Urinary bladder (tissue), 4 donors: Measurements from ENCODE around the gene SMAD2. TPM values are rescaled to one million over a fixed set of nuclear protein-coding genes. Genes with fewer than 3 reads are reported as not detected.

ENCODE experiments used
- DNase-seq: peaks from one replicate; pipeline ENCODE4 v3.0.0-alpha.2; 2015; ENCODE audit errors: extremely low spot score
- H3K27ac ChIP-seq: one replicate; pipeline ENCODE4 v1.5.1; 2013; ENCODE audit warnings: low read depth, mild to moderate bottlenecking, moderate library complexity
- H3K36me3 ChIP-seq: one replicate; pipeline ENCODE4 v1.6.1; 2013; ENCODE audit warnings: mild to moderate bottlenecking, moderate library complexity; ENCODE audit not compliant: insufficient read depth
- H3K4me1 ChIP-seq: one replicate; pipeline ENCODE4 v1.6.1; 2013; ENCODE audit warnings: mild to moderate bottlenecking, moderate library complexity; ENCODE audit not compliant: insufficient read depth
- H3K4me3 ChIP-seq: one replicate; pipeline ENCODE4 v1.5.1; 2013; ENCODE audit warnings: low read depth, low read length
- WGBS: extraction: QIAGEN DNeasy Blood & Tissue Kit; methylation state at CpG from one replicate; pipeline ENCODE4 v1.1.7; 2013; 5-methylcytosine and 5-hydroxymethylcytosine counted together
- polyA plus RNA-seq: library from polyadenylated mRNA; stranded (reverse); fragments of 200-250 nt; gene quantifications from one replicate; pipeline ENCODE4 v1.2.3, GENCODE V29; 2013
- total RNA-seq: library from RNA; depleted of rRNA; stranded (reverse); fragments of >200 nt; gene quantifications from one replicate; pipeline ENCODE4 v1.2.3, GENCODE V29; 2014
- donor health status: healthy with polysubstance abuse.
- donor health status: healthy.

The SMAD2 gene
- total and polyA plus RNA-seq, 2 donors: 60.1 to 96.9 TPM

GRCh38 chr18:47799376-47799775, 131.1 kb downstream of the SMAD2 start:
- Histone ChIP-seq H3K27ac (no peak overlapping the region), H3K36me3 (no peaks in the 10 kb centered on the region), H3K4me1 (no peaks in the 10 kb centered on the region), H3K4me3 (no peak overlapping the region)
- no peak for DNase-seq
- 59% methylated on average over 13 of the region's 13 CpGs for WGBS

- H3K36me3 ChIP-seq: no peaks in the 10 kb centered on the region
- no peak for DNase-seq
- H3K4me1 ChIP-seq: no peaks in the 10 kb centered on the region
- 87% methylated on average over 11 of the region's 11 CpGs for WGBS
- no peak overlapping the region for H3K27ac ChIP-seq
- no peak overlapping the region for H3K4me3 ChIP-seq
These were observed 132.1 kb downstream of the SMAD2 start for GRCh38 chr18:47798366-47798765.

DNA sequence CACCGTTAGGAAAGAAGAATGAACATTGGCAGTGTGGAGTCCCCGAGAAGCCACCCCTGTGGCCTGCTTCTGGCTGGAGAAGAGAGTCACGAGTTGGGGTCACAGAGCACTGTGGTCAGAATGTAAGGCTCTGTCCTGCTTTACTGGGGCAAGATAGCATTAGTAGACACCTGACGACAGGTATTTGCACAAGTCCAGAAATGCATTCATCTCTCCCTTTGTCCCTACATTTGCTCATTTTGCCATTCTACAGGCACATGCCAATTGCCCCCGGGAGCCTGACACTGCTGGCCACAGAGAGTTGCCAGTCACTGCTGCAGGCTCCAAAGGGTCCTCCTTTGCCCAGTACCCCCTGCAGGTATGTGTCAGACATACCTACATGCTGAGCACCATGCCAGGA, 133.3 kb downstream of the SMAD2 start:
- no peak overlapping the region for H3K27ac ChIP-seq
- 91% methylated on average over 5 of the region's 5 CpGs for WGBS
- no peak for DNase-seq
- no peaks in the 10 kb centered on the region for H3K36me3 ChIP-seq
- no peak overlapping the region for H3K4me3 ChIP-seq
- H3K4me1 ChIP-seq: no peaks in the 10 kb centered on the region

DNA sequence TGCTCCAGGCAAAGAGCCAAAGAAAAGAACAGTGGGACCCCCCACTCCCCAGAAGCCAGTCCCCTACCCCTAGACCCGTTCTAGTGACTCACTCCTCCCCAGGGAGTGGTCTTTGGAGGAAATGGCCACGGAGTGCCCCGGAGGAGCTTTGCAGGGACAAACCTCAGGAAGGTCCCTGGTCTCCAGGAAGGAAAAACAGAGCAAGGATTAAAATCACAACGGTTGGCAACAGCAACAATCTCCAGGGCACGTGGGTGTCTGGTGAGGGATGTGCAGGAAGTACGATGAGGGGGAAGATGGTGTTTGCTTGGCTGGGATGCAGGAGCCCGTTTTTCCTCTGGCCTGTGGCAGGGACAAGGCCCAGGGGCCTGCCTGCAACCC, 135.0 kb downstream of the SMAD2 start:
- Histone ChIP-seq H3K36me3 (no peaks in the 10 kb centered on the region), H3K27ac (no peak overlapping the region), H3K4me1 (no peaks in the 10 kb centered on the region), H3K4me3 (no peak overlapping the region)
- WGBS: 20% methylated on average over 7 of the region's 7 CpGs
- no peak for DNase-seq

DNA sequence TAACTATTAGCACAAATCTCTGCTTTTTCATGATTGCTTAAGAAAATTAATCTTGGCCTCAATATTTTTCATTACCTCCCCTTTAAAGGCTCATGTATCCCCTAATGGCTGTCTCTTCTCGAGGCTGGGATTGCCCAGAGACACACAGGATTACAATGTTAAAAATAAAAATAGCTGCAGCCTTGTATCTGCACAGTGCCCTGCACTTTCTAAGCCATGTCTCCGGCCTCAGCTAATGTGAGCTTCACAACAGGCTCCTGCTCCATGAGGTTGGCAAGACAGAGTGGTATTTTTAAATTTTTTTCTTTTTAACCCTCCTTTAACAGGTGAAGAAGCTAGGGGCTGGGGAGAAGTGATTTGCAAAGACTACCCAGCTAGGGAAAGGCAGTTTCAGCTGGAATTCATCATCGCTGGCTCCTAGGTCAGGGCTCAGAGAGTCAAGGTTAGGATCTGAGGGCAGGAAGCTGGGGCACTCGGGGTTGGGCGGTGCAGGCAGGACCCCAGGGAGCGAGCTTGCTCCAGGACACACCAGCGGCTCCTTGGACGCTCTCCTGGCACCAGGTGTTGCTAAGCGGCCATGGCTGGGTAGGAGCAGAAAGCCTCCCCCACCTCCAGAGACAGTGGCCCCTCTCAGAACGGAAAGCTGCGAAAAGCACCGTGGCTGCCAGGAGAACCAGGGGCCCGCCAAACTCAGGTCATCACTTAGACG, 135.6 kb downstream of the SMAD2 start:
- no peak overlapping the region for H3K4me3 ChIP-seq
- no peaks in the 10 kb centered on the region for H3K36me3 ChIP-seq
- no peaks in the 10 kb centered on the region for H3K4me1 ChIP-seq
- no peak for DNase-seq
- no peak overlapping the region for H3K27ac ChIP-seq
- 30% methylated on average over 14 of the region's 14 CpGs for WGBS

DNA sequence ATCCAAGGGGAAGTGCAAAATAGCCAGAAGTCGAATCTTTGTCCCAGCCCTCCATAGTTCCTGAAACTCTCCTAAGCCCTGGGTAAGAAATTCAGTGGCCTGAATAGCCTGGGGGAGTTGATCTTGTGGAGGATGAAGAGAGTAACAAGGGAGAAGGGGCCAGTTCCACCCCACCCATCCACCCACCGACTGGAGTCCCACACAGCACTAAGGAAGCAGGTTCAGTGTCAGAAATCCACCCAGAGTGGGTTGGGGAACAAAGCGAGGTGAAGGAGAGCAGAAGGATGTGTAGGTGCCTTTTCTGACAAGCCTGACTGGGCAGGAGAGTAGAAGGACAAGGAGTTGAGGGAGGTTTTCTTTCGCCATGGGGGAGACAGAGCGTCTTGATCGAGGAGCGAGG, 136.8 kb downstream of the SMAD2 start:
- WGBS: 94% methylated on average over 7 of the region's 7 CpGs
- DNase-seq: no peak
- no peak overlapping the region for H3K4me3 ChIP-seq

GRCh38 chr18:47791461-47791985, 138.9 kb downstream of the SMAD2 start:
- no peaks in the 10 kb centered on the region for H3K4me1 ChIP-seq
- no peak overlapping the region for H3K4me3 ChIP-seq
- no peak for DNase-seq
- H3K27ac ChIP-seq: no peak overlapping the region
- 59% methylated on average over 4 of the region's 4 CpGs for WGBS
- no peaks in the 10 kb centered on the region for H3K36me3 ChIP-seq

More for the DNA sequence above, 136.8 kb downstream of the SMAD2 start:
- Histone ChIP-seq H3K4me1 (no peaks in the 10 kb centered on the region), H3K27ac (no peak overlapping the region), H3K36me3 (no peaks in the 10 kb centered on the region)

- no peak overlapping the region for H3K4me3 ChIP-seq
- WGBS: 86% methylated on average over 2 of the region's 2 CpGs
- no peaks in the 10 kb centered on the region for H3K36me3 ChIP-seq
- no peak overlapping the region for H3K27ac ChIP-seq
- H3K4me1 ChIP-seq: no peaks in the 10 kb centered on the region
- DNase-seq: no peak
These were observed 140.4 kb downstream of the SMAD2 start for GRCh38 chr18:47790036-47790435.

- Histone ChIP-seq H3K4me3 (no peak overlapping the region), H3K27ac (no peak overlapping the region), H3K36me3 (no peaks in the 10 kb centered on the region), H3K4me1 (no peaks in the 10 kb centered on the region)
- no peak for DNase-seq
- 88% methylated on average over 3 of the region's 3 CpGs for WGBS
These were observed 141.8 kb downstream of the SMAD2 start for GRCh38 chr18:47788621-47789020.

DNA sequence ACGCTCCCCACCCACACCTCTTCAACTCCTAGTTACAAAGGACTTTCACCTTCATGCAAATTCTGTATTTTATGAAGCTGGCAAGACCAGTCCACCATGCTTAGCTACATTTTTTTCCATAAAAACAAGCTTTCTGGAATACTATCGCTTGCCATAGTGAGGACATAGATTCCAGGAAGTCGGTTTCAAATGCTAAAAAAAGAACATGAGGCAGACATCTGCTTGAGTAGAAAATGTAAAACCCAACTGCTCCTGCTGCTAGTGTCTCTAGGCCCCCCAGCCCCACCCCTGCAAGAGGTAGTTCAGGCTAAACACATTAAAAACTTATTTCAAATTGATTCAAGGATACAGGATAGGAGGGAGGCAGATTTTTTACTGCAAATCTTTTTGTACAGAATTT, 148.9 kb downstream of the SMAD2 start:
- no peak overlapping the region for H3K4me3 ChIP-seq
- 65% methylated on average over 3 of the region's 3 CpGs for WGBS
- H3K36me3 ChIP-seq: no peaks in the 10 kb centered on the region
- no peak overlapping the region for H3K27ac ChIP-seq
- H3K4me1 ChIP-seq: no peaks in the 10 kb centered on the region
- DNase-seq: no peak

DNA sequence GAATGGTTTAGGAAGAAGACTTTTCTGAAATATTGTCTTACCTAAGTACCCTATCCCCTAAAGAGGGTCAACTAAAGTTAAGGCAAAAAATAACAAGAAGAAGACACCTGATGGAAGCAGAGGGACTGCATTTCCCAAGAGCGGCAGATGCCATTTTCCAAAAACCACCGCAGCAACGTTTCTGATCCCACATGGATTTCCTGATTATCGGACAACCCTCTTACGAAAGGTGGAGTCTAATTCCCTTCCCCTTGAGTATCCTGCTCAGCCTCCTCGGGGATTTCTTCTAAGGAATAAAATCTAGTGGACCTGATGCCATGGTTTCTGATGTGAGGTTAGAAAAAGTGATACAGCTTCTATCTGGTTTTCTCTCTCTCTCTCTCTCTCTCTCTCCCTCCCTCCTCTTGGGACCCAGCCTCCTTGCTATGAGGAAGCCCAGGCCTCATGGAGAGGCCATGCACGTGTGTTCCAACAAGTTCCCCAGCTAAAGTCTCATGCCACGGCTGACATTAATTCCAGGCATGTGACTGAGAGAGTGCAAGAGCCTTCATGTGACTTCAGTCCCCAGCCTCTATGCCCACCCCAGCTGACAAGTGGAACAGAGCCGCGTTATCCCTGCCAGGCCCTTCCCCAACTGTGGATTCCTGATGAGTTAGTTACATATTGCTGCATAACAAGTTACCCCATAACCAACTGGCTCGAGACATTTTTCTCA, 150.3 kb downstream of the SMAD2 start:
- no peak for DNase-seq
- no peaks in the 10 kb centered on the region for H3K4me1 ChIP-seq
- WGBS: 86% methylated on average over 11 of the region's 11 CpGs

GRCh38 chr18:47779381-47779780, 151.1 kb downstream of the SMAD2 start:
- Histone ChIP-seq H3K27ac (no peak overlapping the region), H3K36me3 (no peaks in the 10 kb centered on the region), H3K4me3 (no peak overlapping the region), H3K4me1 (no peaks in the 10 kb centered on the region)
- WGBS: 64% methylated on average over 3 of the region's 3 CpGs
- DNase-seq: no peak

More for the DNA sequence above, 150.3 kb downstream of the SMAD2 start:
- Histone ChIP-seq H3K4me3 (no peak overlapping the region), H3K36me3 (no peaks in the 10 kb centered on the region), H3K27ac (no peak overlapping the region)

DNA sequence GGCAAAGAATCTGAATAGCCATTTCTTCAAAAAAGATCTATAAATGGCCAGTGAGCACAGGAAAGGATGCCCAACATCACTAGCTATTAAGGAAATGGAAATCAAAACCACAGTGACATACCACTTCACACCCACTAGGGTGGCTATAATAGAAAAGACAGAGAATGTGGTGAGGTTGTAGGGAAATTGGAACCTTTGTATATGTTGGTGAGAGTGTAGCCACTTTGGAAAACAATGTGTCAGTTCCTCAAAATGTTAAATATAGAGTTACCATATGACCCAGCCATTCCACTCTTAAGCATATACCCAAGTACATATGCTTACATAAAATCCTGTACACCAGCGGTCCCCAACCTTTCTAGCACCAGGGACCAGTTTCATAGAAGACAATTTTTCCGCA, 152.8 kb downstream of the SMAD2 start:
- DNase-seq: no peak
- WGBS: 94% methylated on average over 2 of the region's 2 CpGs
- Histone ChIP-seq H3K4me1 (no peaks in the 10 kb centered on the region), H3K36me3 (no peaks in the 10 kb centered on the region), H3K27ac (no peak overlapping the region), H3K4me3 (no peak overlapping the region)

DNA sequence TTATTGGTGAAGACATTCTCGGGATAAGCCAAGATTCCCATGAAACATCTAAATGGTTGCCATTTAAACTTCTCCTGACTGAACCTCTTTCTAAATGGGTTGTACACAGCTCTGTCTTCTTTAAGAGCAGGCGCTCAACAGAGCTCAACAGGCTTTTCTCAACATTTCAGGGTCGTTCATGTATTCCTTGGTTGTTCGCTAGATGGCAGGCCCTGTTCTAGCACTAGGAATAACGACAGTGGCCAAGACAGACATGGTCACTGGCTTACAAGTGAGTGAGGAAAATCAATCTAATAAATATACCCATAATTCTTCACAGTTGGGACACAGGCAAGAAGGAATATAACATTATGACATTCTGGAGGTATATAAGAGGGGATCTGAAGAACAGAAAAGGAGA, 154.5 kb downstream of the SMAD2 start:
- Histone ChIP-seq H3K4me3 (no peak overlapping the region), H3K4me1 (no peaks in the 10 kb centered on the region), H3K27ac (no peak overlapping the region), H3K36me3 (no peaks in the 10 kb centered on the region)
- WGBS: 62% methylated on average over 5 of the region's 5 CpGs
- DNase-seq: no peak
